Measurements from ENCODE around the gene SLC27A5.
"Not testable (repeated sequence)": the region's sequence is repeated elsewhere in the genome, so short reads cannot be mapped to it uniquely, and the experiment has no call there.

SLC27A5 gene

GRCh38 chr19:58547323-58548312, 35.8 kb upstream of the SLC27A5 start:
- Histone ChIP-seq H3K4me1 (ENCODE audit: insufficient read depth, insufficient read length) (peaks cover 2% of the 10 kb centered on the region), H3K36me3 (ENCODE audit: insufficient read depth, insufficient read length, low read length) (peaks cover 73% of the 10 kb centered on the region), H3K27me3 (ENCODE audit: insufficient read depth, insufficient read length) (peaks cover 2% of the 10 kb centered on the region), H3K4me3 (ENCODE audit: insufficient read length, low read depth) (no peak overlapping the region), H3K9ac (ENCODE audit: insufficient read length, low read depth) (no peak overlapping the region), H3K9me3 (ENCODE audit: insufficient read depth, low read length) (no peaks in the 10 kb centered on the region)
- no peak for TF ChIP-seq YY1 (IDR thresholded peaks at IDR 0.05; ENCODE audit: insufficient read depth, insufficient read length)
- TF ChIP-seq ZNF274 (IDR thresholded peaks at IDR 0.05; ENCODE audit: low read depth, low read length) = 0 out of 2 replicates have a peak, but pooled peaks have one; percentile 5
- no peak for TF ChIP-seq SUZ12 (IDR thresholded peaks at IDR 0.05; ENCODE audit: extremely low read depth, insufficient read depth, insufficient read length)
- no peak for DNase-seq (ENCODE audit: low read depth, low spot score)

- peaks cover 59% of the 10 kb centered on the region for H3K36me3 ChIP-seq (ENCODE audit: insufficient read depth, insufficient read length, low read length)
- H3K4me3 ChIP-seq (ENCODE audit: insufficient read length, low read depth) = peak overlapping the region; percentile 68
- peak overlapping the region; percentile 80 for H3K9ac ChIP-seq (ENCODE audit: insufficient read length, low read depth)
- H3K4me1 ChIP-seq (ENCODE audit: insufficient read depth, insufficient read length) = peaks cover 2% of the 10 kb centered on the region
- H3K27me3 ChIP-seq (ENCODE audit: insufficient read depth, insufficient read length) = peaks cover 12% of the 10 kb centered on the region
- TF ChIP-seq YY1 (IDR thresholded peaks at IDR 0.05; ENCODE audit: insufficient read depth, insufficient read length) (no peak), ZNF274 (IDR thresholded peaks at IDR 0.05; ENCODE audit: low read depth, low read length) (no peak), SUZ12 (IDR thresholded peaks at IDR 0.05; ENCODE audit: extremely low read depth, insufficient read depth, insufficient read length) (no peak)
- DNase-seq (ENCODE audit: low read depth, low spot score) = no peak
- H3K9me3 ChIP-seq (ENCODE audit: insufficient read depth, low read length) = no peaks in the 10 kb centered on the region
Measured at GRCh38 chr19:58546019-58546530, 34.3 kb upstream of the SLC27A5 start.

- no peaks in the 10 kb centered on the region for H3K9me3 ChIP-seq (ENCODE audit: insufficient read depth, low read length)
- H3K9ac ChIP-seq (ENCODE audit: insufficient read length, low read depth) = peak overlapping the region; percentile 80
- no peak for DNase-seq (ENCODE audit: low read depth, low spot score)
- peak overlapping the region; percentile 68 for H3K4me3 ChIP-seq (ENCODE audit: insufficient read length, low read depth)
- H3K27me3 ChIP-seq (ENCODE audit: insufficient read depth, insufficient read length) = peaks cover 14% of the 10 kb centered on the region
- peaks cover 52% of the 10 kb centered on the region for H3K36me3 ChIP-seq (ENCODE audit: insufficient read depth, insufficient read length, low read length)
- H3K4me1 ChIP-seq (ENCODE audit: insufficient read depth, insufficient read length) = peaks cover 2% of the 10 kb centered on the region
- no peak for TF ChIP-seq ZNF274 (IDR thresholded peaks at IDR 0.05; ENCODE audit: low read depth, low read length)
- no peak for TF ChIP-seq SUZ12 (IDR thresholded peaks at IDR 0.05; ENCODE audit: extremely low read depth, insufficient read depth, insufficient read length)
- no peak for TF ChIP-seq YY1 (IDR thresholded peaks at IDR 0.05; ENCODE audit: insufficient read depth, insufficient read length)
Measured at GRCh38 chr19:58545286-58546018, 33.7 kb upstream of the SLC27A5 start.

GRCh38 chr19:58544591-58545285, 32.9 kb upstream of the SLC27A5 start:
- no peak for TF ChIP-seq YY1 (IDR thresholded peaks at IDR 0.05; ENCODE audit: insufficient read depth, insufficient read length)
- no peak for TF ChIP-seq ZNF274 (IDR thresholded peaks at IDR 0.05; ENCODE audit: low read depth, low read length)
- Histone ChIP-seq H3K4me3 (ENCODE audit: insufficient read length, low read depth) (peak overlapping the region; percentile 68), H3K27me3 (ENCODE audit: insufficient read depth, insufficient read length) (peaks cover 17% of the 10 kb centered on the region), H3K36me3 (ENCODE audit: insufficient read depth, insufficient read length, low read length) (peaks cover 45% of the 10 kb centered on the region), H3K9me3 (ENCODE audit: insufficient read depth, low read length) (no peaks in the 10 kb centered on the region), H3K4me1 (ENCODE audit: insufficient read depth, insufficient read length) (peaks cover 2% of the 10 kb centered on the region), H3K9ac (ENCODE audit: insufficient read length, low read depth) (peak overlapping the region; percentile 80)
- DNase-seq (ENCODE audit: low read depth, low spot score) = no peak

- peaks cover 2% of the 10 kb centered on the region for H3K4me1 ChIP-seq (ENCODE audit: insufficient read depth, insufficient read length)
- TF ChIP-seq SUZ12 (IDR thresholded peaks at IDR 0.05; ENCODE audit: extremely low read depth, insufficient read depth, insufficient read length) = no peak
- TF ChIP-seq ZNF274 (IDR thresholded peaks at IDR 0.05; ENCODE audit: low read depth, low read length) = no peak
- no peak for TF ChIP-seq YY1 (IDR thresholded peaks at IDR 0.05; ENCODE audit: insufficient read depth, insufficient read length)
- peak; percentile 75 for DNase-seq (ENCODE audit: low read depth, low spot score)
- peak within 1 kb of the TSS; percentile 80 for H3K9ac ChIP-seq (ENCODE audit: insufficient read length, low read depth)
- H3K9me3 ChIP-seq (ENCODE audit: insufficient read depth, low read length) = no peaks in the 10 kb centered on the region
- H3K27me3 ChIP-seq (ENCODE audit: insufficient read depth, insufficient read length) = peaks cover 24% of the 10 kb centered on the region
- peak within 1 kb of the TSS; percentile 68 for H3K4me3 ChIP-seq (ENCODE audit: insufficient read length, low read depth)
- H3K36me3 ChIP-seq (ENCODE audit: insufficient read depth, insufficient read length, low read length) = peaks cover 38% of the 10 kb centered on the region
Measured at GRCh38 chr19:58543826-58544590, 32.2 kb upstream of the SLC27A5 start, which contains the start of gene TRIM28. TRIM28 (plus strand) TSS chr19:58544064; CDS start chr19:58544758, 694 bp downstream.

- H3K9ac ChIP-seq (ENCODE audit: insufficient read length, low read depth); H3K4me3 ChIP-seq (ENCODE audit: insufficient read length, low read depth); H3K4me1 ChIP-seq (ENCODE audit: insufficient read depth, insufficient read length); DNase-seq (ENCODE audit: low read depth, low spot score); H3K9me3 ChIP-seq (ENCODE audit: insufficient read depth, low read length): not testable (repeated sequence)
- Histone ChIP-seq H3K27me3 (ENCODE audit: insufficient read depth, insufficient read length) (peaks cover 26% of the 10 kb centered on the region), H3K36me3 (ENCODE audit: insufficient read depth, insufficient read length, low read length) (peaks cover 26% of the 10 kb centered on the region)
Measured at GRCh38 chr19:58542641-58543372, 31.0 kb upstream of the SLC27A5 start.

GRCh38 chr19:58539169-58539559, 27.4 kb upstream of the SLC27A5 start:
- DNase-seq (ENCODE audit: low read depth, low spot score); H3K4me3 ChIP-seq (ENCODE audit: insufficient read length, low read depth); H3K9ac ChIP-seq (ENCODE audit: insufficient read length, low read depth): not testable (repeated sequence)

More at GRCh38 chr19:58539169-58539559, 27.4 kb upstream of the SLC27A5 start:
- H3K36me3 ChIP-seq (ENCODE audit: insufficient read depth, insufficient read length, low read length); H3K9me3 ChIP-seq (ENCODE audit: insufficient read depth, low read length); H3K4me1 ChIP-seq (ENCODE audit: insufficient read depth, insufficient read length): not testable (repeated sequence)
- H3K27me3 ChIP-seq (ENCODE audit: insufficient read depth, insufficient read length) = peaks cover 26% of the 10 kb centered on the region

All from NT2/D1 (cell line).